Neural cell (in vitro differentiated cells): ENCODE measurements around the gene DCUN1D2. TPM values are rescaled to one million over a fixed set of nuclear protein-coding genes. Genes with fewer than 3 reads are reported as not detected.
"Not testable (repeated sequence)": the region's sequence is repeated elsewhere in the genome, so short reads cannot be mapped to it uniquely, and the experiment has no call there.

Experiments
- H2AFZ ChIP-seq: fragments of 200-600, 300-800 bp; sonication (generic), shearing (Covaris generic); 2 replicates; pipeline ENCODE4 v1.6.0; 2014; ENCODE audit warnings: low read depth, mild to moderate bottlenecking, antibody characterized with exemption, low read length, moderate library complexity
- H3F3A ChIP-seq: fragments of 200-600 bp; shearing (Covaris generic); 2 replicates; pipeline ENCODE4 v1.6.1; 2016; ENCODE audit warnings: mild to moderate bottlenecking, moderate library complexity, mixed read lengths, antibody characterized with exemption, low read length; ENCODE audit not compliant: insufficient read depth, poor library complexity, severe bottlenecking
- H3K27ac ChIP-seq: fragments of 200-600, 300-800 bp; sonication (generic), shearing (Covaris generic); 2 replicates; pipeline ENCODE4 v1.5.1; 2014; ENCODE audit warnings: mild to moderate bottlenecking, low read length, moderate library complexity
- H3K27me3 ChIP-seq: fragments of 300-800, 200-600 bp; sonication (generic), shearing (Covaris generic); 2 replicates; pipeline ENCODE4 v1.6.0; 2014; ENCODE audit warnings: mild to moderate bottlenecking, low read depth, low read length, moderate library complexity; ENCODE audit not compliant: insufficient read depth
- H3K36me3 ChIP-seq: fragments of 300-800, 200-600 bp; sonication (generic), shearing (Covaris generic); 2 replicates; pipeline ENCODE4 v1.5.1; 2014; ENCODE audit warnings: mild to moderate bottlenecking, antibody characterized with exemption, low read length, moderate library complexity; ENCODE audit not compliant: insufficient read depth
- H3K4me2 ChIP-seq: fragments of 300-800, 200-600 bp; sonication (generic), shearing (Covaris generic); 2 replicates; pipeline ENCODE4 v1.6.0; 2014; ENCODE audit warnings: mild to moderate bottlenecking, low read length
- H3K4me3 ChIP-seq: fragments of 300-800, 200-600 bp; sonication (generic), shearing (Covaris generic); 2 replicates; pipeline ENCODE4 v1.5.1; 2014; ENCODE audit warnings: mild to moderate bottlenecking, low read length, moderate library complexity
- H3K79me2 ChIP-seq: fragments of 200-600 bp; shearing (Covaris generic); replicated peaks from 2 replicates; pipeline ENCODE4 v1.6.0; 2014; ENCODE audit warnings: mild to moderate bottlenecking, low read length, moderate library complexity; ENCODE audit not compliant: insufficient read depth
- H3K9ac ChIP-seq: fragments of 300-800, 200-600 bp; sonication (generic), shearing (Covaris generic); 2 replicates; pipeline ENCODE4 v1.6.1; 2016; ENCODE audit warnings: mild to moderate bottlenecking, low read length, mixed read lengths
- H3K9me2 ChIP-seq: fragments of 200-600 bp; shearing (Covaris generic); 2 replicates; pipeline ENCODE4 v1.6.1; 2016; ENCODE audit warnings: mild to moderate bottlenecking, low read length, mixed read lengths; ENCODE audit not compliant: insufficient read depth
- H3K9me3 ChIP-seq: fragments of 200-600, 300-800 bp; sonication (generic), shearing (Covaris generic); 2 replicates; pipeline ENCODE4 v1.6.1; 2016; ENCODE audit warnings: mild to moderate bottlenecking, mixed run types, low read length, moderate library complexity, mixed read lengths
- H4K20me1 ChIP-seq: fragments of 200-600 bp; shearing (Covaris generic); 2 replicates; pipeline ENCODE4 v1.6.1; 2016; ENCODE audit warnings: mild to moderate bottlenecking, mixed run types; ENCODE audit not compliant: insufficient read depth
- CTCF ChIP-seq: fragments of 450-650 bp; IDR thresholded peaks from 2 replicates; pipeline ENCODE4 v1.5.1; 2014; ENCODE audit warnings: antibody characterized with exemption, mild to moderate bottlenecking, moderate library complexity; ENCODE audit not compliant: poor library complexity, severe bottlenecking
- EP300 ChIP-seq: fragments of 450-650 bp; conservative IDR thresholded peaks from 2 replicates; pipeline ENCODE4 v1.6.1; 2014; ENCODE audit warnings: antibody characterized with exemption, mild to moderate bottlenecking, moderate library complexity; ENCODE audit not compliant: poor library complexity, severe bottlenecking
- EZH2 ChIP-seq: fragments of 200-600, 300-800 bp; shearing (Covaris generic), sonication (generic); IDR thresholded peaks from 2 replicates; pipeline ENCODE4 v1.6.1; 2014; ENCODE audit warnings: antibody characterized with exemption, low read length, borderline replicate concordance, mild to moderate bottlenecking; ENCODE audit not compliant: insufficient read depth, poor library complexity, severe bottlenecking
- MXI1 ChIP-seq: fragments of 450-650 bp; conservative IDR thresholded peaks from 2 replicates; pipeline ENCODE4 v1.6.1; 2014; ENCODE audit warnings: antibody characterized with exemption, mild to moderate bottlenecking; ENCODE audit not compliant: poor library complexity, severe bottlenecking
- POLR2AphosphoS5 ChIP-seq: IDR thresholded peaks from 2 replicates; pipeline ENCODE4 v1.6.1; 2012
- RAD21 ChIP-seq: fragments of 450-650 bp; conservative IDR thresholded peaks from 2 replicates; pipeline ENCODE4 v1.6.1; 2014; ENCODE audit warnings: antibody characterized with exemption, mild to moderate bottlenecking, moderate library complexity
- REST ChIP-seq: IDR thresholded peaks from 2 replicates; pipeline ENCODE4 v1.6.1; 2012; ENCODE audit warnings: borderline replicate concordance
- SMC3 ChIP-seq: fragments of 450-650 bp; conservative IDR thresholded peaks from 2 replicates; pipeline ENCODE4 v1.6.1; 2014; ENCODE audit warnings: antibody characterized with exemption, mild to moderate bottlenecking, moderate library complexity; ENCODE audit not compliant: poor library complexity
- TAF1 ChIP-seq: IDR thresholded peaks from 2 replicates; pipeline ENCODE4 v1.6.1; 2012; ENCODE audit warnings: low read depth
- polyA plus RNA-seq: library from polyadenylated mRNA; depleted of rRNA; stranded (reverse); fragments of >200 nt; gene quantifications from 2 replicates; pipeline ENCODE4 v1.2.3, GENCODE V29; 2014

Gene DCUN1D2
- polyA plus RNA-seq, 1 donor from 2014 or later: 55.9 TPM

- not testable (repeated sequence) for H3F3A ChIP-seq, H3K27me3 ChIP-seq, H3K9ac ChIP-seq, H3K4me2 ChIP-seq, H3K9me2 ChIP-seq, H3K36me3 ChIP-seq, H3K9me3 ChIP-seq, H3K79me2 ChIP-seq, H2AFZ ChIP-seq, H3K27ac ChIP-seq, H3K4me3 ChIP-seq, H4K20me1 ChIP-seq
- TF ChIP-seq CTCF (peak; percentile 34), SMC3 (peak; percentile 34)
These were observed 39.5 kb downstream of the DCUN1D2 start for GRCh38 chr13:113450861-113451620.

GRCh38 chr13:113450348-113450744, 40.2 kb downstream of the DCUN1D2 start:
- not testable (repeated sequence) for H3K27ac ChIP-seq, H2AFZ ChIP-seq, H4K20me1 ChIP-seq, H3K9me2 ChIP-seq, H3K9me3 ChIP-seq, H3K4me2 ChIP-seq, H3K79me2 ChIP-seq, H3K9ac ChIP-seq, H3K27me3 ChIP-seq, H3F3A ChIP-seq, H3K36me3 ChIP-seq, H3K4me3 ChIP-seq

GRCh38 chr13:113449693-113450347, 40.7 kb downstream of the DCUN1D2 start:
- no peaks in the 10 kb centered on the region for H3F3A ChIP-seq
- no peaks in the 10 kb centered on the region for H3K9me3 ChIP-seq
- no peak overlapping the region for H3K27ac ChIP-seq
- H3K4me2 ChIP-seq: no peak overlapping the region
- no peak overlapping the region for H3K9ac ChIP-seq
- H3K27me3 ChIP-seq: no peaks in the 10 kb centered on the region
- H3K36me3 ChIP-seq: no peaks in the 10 kb centered on the region
- H3K9me2 ChIP-seq: no peaks in the 10 kb centered on the region
- H4K20me1 ChIP-seq: no peaks in the 10 kb centered on the region
- TF ChIP-seq REST: no peak
- TF ChIP-seq MXI1: no peak
- no peak for TF ChIP-seq SMC3
- TF ChIP-seq TAF1: no peak
- TF ChIP-seq RAD21: no peak
- TF ChIP-seq EP300: no peak
- no peak for TF ChIP-seq EZH2
- TF ChIP-seq POLR2AphosphoS5: no peak
- no peak for TF ChIP-seq CTCF
- no peak overlapping the region for H3K4me3 ChIP-seq
- no peak overlapping the region for H2AFZ ChIP-seq
- H3K79me2 ChIP-seq: no peaks in the 10 kb centered on the region
